Vagina (tissue), 2 donors: ENCODE results near the gene SLC23A1. TPM values are rescaled to one million over a fixed set of nuclear protein-coding genes. Genes with fewer than 3 reads are reported as not detected.
A peak's percentile ranks its signal among the peaks of the same experiment; 100 is the strongest.

Experiments
- DNase-seq, 2 donors: peaks; one replicate each; pipeline ENCODE4 v3.0.0-alpha.2; 2017; ENCODE audit errors: extremely low spot score in 2 of 2
- H3K27ac ChIP-seq: fragments of 200-600 bp; sonication (generic); one replicate; pipeline ENCODE4 v1.5.1; 2019
- H3K27me3 ChIP-seq: fragments of 200-600 bp; sonication (generic); one replicate; pipeline ENCODE4 v1.5.1; 2019
- H3K36me3 ChIP-seq, 2 donors: fragments of 200-600 bp; sonication (generic); one replicate each; pipeline ENCODE4 v1.5.1; 2017 to 2019
- H3K4me1 ChIP-seq: fragments of 200-600 bp; sonication (generic); one replicate; pipeline ENCODE4 v1.5.1; 2019
- H3K4me3 ChIP-seq, 2 donors: fragments of 200-600 bp; sonication (generic); 1 replicate in 1 of 2; 2 replicates in 1 of 2; pipeline ENCODE4 v1.5.1; 2016 to 2019
- H3K9me3 ChIP-seq: fragments of 200-600 bp; sonication (generic); one replicate; pipeline ENCODE4 v1.5.1; 2019
- CTCF ChIP-seq, 3 experiments: fragments of 450-650 bp in 2 of 3; fragments of 200-600 bp in 1 of 3; sonication (generic) in 1 of 3; IDR thresholded peaks; one replicate each; pipeline ENCODE4 v1.5.1; 2017 to 2019; ENCODE audit warnings: antibody characterized with exemption in 3 of 3, mild to moderate bottlenecking in 2 of 3, moderate library complexity in 2 of 3
- POLR2A ChIP-seq, 2 donors: fragments of 450-650 bp; IDR thresholded peaks; one replicate each; pipeline ENCODE4 v1.6.1; 2017; ENCODE audit warnings: antibody characterized with exemption in 2 of 2, mild to moderate bottlenecking in 2 of 2, moderate library complexity in 2 of 2
- POLR2AphosphoS5 ChIP-seq, 2 donors: sonication (generic); formaldehyde crosslinking; IDR thresholded peaks; one replicate each; pipeline ENCODE4 v1.9.0; 2017; ENCODE audit warnings: antibody characterized with exemption in 2 of 2, mild to moderate bottlenecking in 2 of 2, low read depth in 1 of 2; ENCODE audit not compliant: insufficient read depth in 1 of 2
- intact Hi-C: fragments of 100-400 bp; cut with DNase I; formaldehyde crosslinking; loops from one replicate; pipeline ENCODE4 v1.15.1; 2023
- total RNA-seq: library from RNA; depleted of rRNA; stranded (reverse); fragments of >200 nt; gene quantifications from one replicate; pipeline ENCODE4 v1.2.3, GENCODE V29; 2016

The SLC23A1 gene
- total RNA-seq, 1 donor from 2014 or later = not detected

- peak overlapping the region; percentile 47 to 58 for H3K4me3 ChIP-seq
- H3K27ac ChIP-seq = peak overlapping the region; percentile 18
- H3K36me3 ChIP-seq = no peaks in the 10 kb centered on the region
- DNase-seq = no peak
- H3K4me1 ChIP-seq = peaks cover 43% of the 10 kb centered on the region
- TF ChIP-seq POLR2A (IDR thresholded peaks at IDR 0.05) (no peak), CTCF (IDR thresholded peaks at IDR 0.05) (peak in 2 of 3 experiments; percentile 36 to 39)
- intact Hi-C loops = no loop called here
- peaks cover 5% of the 10 kb centered on the region for H3K27me3 ChIP-seq
- no peaks in the 10 kb centered on the region for H3K9me3 ChIP-seq
These were observed 9.8 kb upstream of the SLC23A1 start for GRCh38 chr5:139392678-139393496.

- Histone ChIP-seq H3K27ac (peak overlapping the region; percentile 18), H3K4me3 (peak overlapping the region; percentile 47 to 58), H3K9me3 (no peaks in the 10 kb centered on the region), H3K36me3 (no peaks in the 10 kb centered on the region), H3K27me3 (peaks cover 5% of the 10 kb centered on the region), H3K4me1 (peaks cover 49% of the 10 kb centered on the region)
- DNase-seq = no peak
- TF ChIP-seq POLR2AphosphoS5 (IDR thresholded peaks at IDR 0.05; ENCODE audit: insufficient read depth in 1 of 2, low read depth in 1 of 2) (no peak), POLR2A (IDR thresholded peaks at IDR 0.05) (no peak)
- intact Hi-C loops = no loop called here
These were observed 9.2 kb upstream of the SLC23A1 start for GRCh38 chr5:139392324-139392677.

- Histone ChIP-seq H3K27me3 (peaks cover 5% of the 10 kb centered on the region), H3K4me1 (peaks cover 49% of the 10 kb centered on the region), H3K27ac (peak overlapping the region; percentile 18), H3K36me3 (no peaks in the 10 kb centered on the region), H3K4me3 (peak overlapping the region; percentile 47 to 58), H3K9me3 (no peaks in the 10 kb centered on the region)
- intact Hi-C loops = no loop called here
- DNase-seq = peak in 1 of 2 donors; percentile 94
- no peak for TF ChIP-seq POLR2A (IDR thresholded peaks at IDR 0.05)
- TF ChIP-seq POLR2AphosphoS5 (IDR thresholded peaks at IDR 0.05; ENCODE audit: insufficient read depth in 1 of 2, low read depth in 1 of 2) = no peak
These were observed 8.7 kb upstream of the SLC23A1 start for GRCh38 chr5:139391570-139392323.

GRCh38 chr5:139390639-139391569, 7.8 kb upstream of the SLC23A1 start:
- H3K4me1 ChIP-seq = peaks cover 50% of the 10 kb centered on the region
- TF ChIP-seq POLR2AphosphoS5 (IDR thresholded peaks at IDR 0.05; ENCODE audit: insufficient read depth in 1 of 2, low read depth in 1 of 2) = no peak
- no peak for TF ChIP-seq CTCF (IDR thresholded peaks at IDR 0.05)
- TF ChIP-seq POLR2A (IDR thresholded peaks at IDR 0.05) = no peak
- no peaks in the 10 kb centered on the region for H3K36me3 ChIP-seq
- no peaks in the 10 kb centered on the region for H3K9me3 ChIP-seq
- H3K4me3 ChIP-seq = no peak overlapping the region
- peaks cover 5% of the 10 kb centered on the region for H3K27me3 ChIP-seq
- no peak overlapping the region for H3K27ac ChIP-seq
- intact Hi-C loops = no loop called here
- no peak for DNase-seq

- TF ChIP-seq POLR2AphosphoS5 (IDR thresholded peaks at IDR 0.05; ENCODE audit: insufficient read depth in 1 of 2, low read depth in 1 of 2) (peak in 1 of 2 donors; percentile 46), CTCF (IDR thresholded peaks at IDR 0.05) (no peak)
- H3K4me3 ChIP-seq = no peak within 1 kb of the TSS
- H3K4me1 ChIP-seq = peaks cover 55% of the 10 kb centered on the region
- H3K36me3 ChIP-seq = no peaks in the 10 kb centered on the region
- no peak within 1 kb of the TSS for H3K27ac ChIP-seq
- peaks cover 5% of the 10 kb centered on the region for H3K27me3 ChIP-seq
- intact Hi-C loops = no loop called here
- H3K9me3 ChIP-seq = no peaks in the 10 kb centered on the region
- no peak for DNase-seq
These were observed 6.9 kb upstream of the SLC23A1 start, which contains the start of gene MZB1 for GRCh38 chr5:139389701-139390638. Gene MZB1 (minus strand): TSS chr5:139389913. CDS start chr5:139389856, 57 bp downstream.
